RWPE1 (cell line): ENCODE measurements around the gene PAK4.

Experiments used
- CTCF ChIA-PET: fragments of 350-600 bp; sonication (Branson Sonifier 250); formaldehyde crosslinking; extraction: SDS; loops from one replicate; lab custom pipeline; 2021; lab: Yijun Ruan, JAX
- POLR2A ChIA-PET: fragments of 400-600 bp; formaldehyde crosslinking; extraction: SDS; loops from one replicate; lab custom pipeline; 2020; ENCODE audit warnings: antibody characterized with exemption; ENCODE audit not compliant: low non-redundant PET; lab: Yijun Ruan, JAX
- DNase-seq: peaks from one replicate; pipeline ENCODE4 v3.0.0; 2012; ENCODE audit warnings: low spot score
- H3K27ac ChIP-seq: fragments of 450-650 bp; 2 replicates; pipeline ENCODE4 v1.5.1; 2017
- CTCF ChIP-seq: fragments of 450-650 bp; conservative IDR thresholded peaks from 2 replicates; pipeline ENCODE4 v1.5.1; 2017; ENCODE audit warnings: low read depth, mild to moderate bottlenecking

Gene PAK4

DNA sequence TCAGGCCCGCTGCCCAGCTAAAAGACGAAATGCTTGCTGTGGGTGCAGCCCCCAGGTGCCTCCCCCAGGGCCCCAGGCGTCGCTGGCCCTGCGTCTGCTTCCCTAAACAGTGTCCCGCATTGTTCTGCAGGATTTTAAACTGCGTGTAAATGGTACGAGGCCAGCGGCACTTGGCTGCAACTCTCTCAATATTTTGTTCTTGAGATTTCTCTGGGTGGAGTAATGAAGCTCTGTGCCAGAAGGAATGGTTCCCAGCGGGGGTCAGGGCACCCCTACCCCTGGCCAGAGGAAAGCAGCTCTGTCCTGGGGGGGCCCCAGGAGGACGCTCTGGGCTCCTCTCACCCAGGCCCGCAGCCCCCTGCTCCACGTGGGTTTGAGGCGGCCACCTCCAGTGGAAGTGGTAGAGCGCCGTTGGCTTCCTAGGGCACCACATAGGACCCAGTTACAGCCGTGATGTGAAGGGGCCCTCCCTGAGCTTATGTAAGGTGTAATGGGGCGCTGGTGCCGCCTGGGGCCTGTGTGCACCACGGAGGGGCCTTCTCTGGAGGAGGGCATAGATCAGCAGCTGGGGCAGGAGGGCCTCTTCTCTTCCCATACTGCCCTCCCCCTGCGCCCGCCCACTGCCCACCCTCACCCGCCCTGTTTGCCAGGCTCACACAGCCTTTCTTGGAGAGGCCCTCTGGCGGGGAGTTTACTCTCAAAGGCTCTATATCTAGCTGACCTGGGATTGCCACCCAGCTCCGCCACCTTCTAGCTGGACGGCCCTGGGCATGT is 19.8 kb downstream of the PAK4 start:
- H3K27ac ChIP-seq = no peak overlapping the region
- no peak for DNase-seq
- ChIA-PET CTCF (interaction anchor here (0.6 kb wide), 1 partner anchor 156 kb away, joined by 3 read pairs; no protein-coding TSS in a partner anchor), POLR2A (no interaction called here)
- no peak for TF ChIP-seq CTCF

GRCh38 chr19:39146091-39146490 is 20.5 kb downstream of the PAK4 start:
- no peak for DNase-seq
- H3K27ac ChIP-seq = no peak overlapping the region
- no peak for TF ChIP-seq CTCF
- POLR2A ChIA-PET = no interaction called here
- CTCF ChIA-PET = interaction anchor here (1.0 kb wide), 1 partner anchor 24 kb away, joined by 4 read pairs; no protein-coding TSS in a partner anchor

- DNase-seq = no peak
- POLR2A ChIA-PET = no interaction called here
Measured at GRCh38 chr19:39146686-39147450, 21.3 kb downstream of the PAK4 start.

GRCh38 chr19:39147480-39147879 is 21.9 kb downstream of the PAK4 start:
- DNase-seq = no peak
- CTCF ChIA-PET = no interaction called here
- H3K27ac ChIP-seq = no peak overlapping the region
- POLR2A ChIA-PET = no interaction called here
- no peak for TF ChIP-seq CTCF

More at GRCh38 chr19:39146686-39147450, 21.3 kb downstream of the PAK4 start:
- H3K27ac ChIP-seq = no peak overlapping the region
- TF ChIP-seq CTCF = no peak
- CTCF ChIA-PET = interaction anchor here (1.0 kb wide), 1 partner anchor 25 kb away, joined by 4 read pairs; no protein-coding TSS in a partner anchor

GRCh38 chr19:39148939-39149529 is 23.4 kb downstream of the PAK4 start:
- no peak for DNase-seq
- CTCF ChIA-PET = interaction anchor here (0.6 kb wide), 1 partner anchor 15 kb away, joined by 3 read pairs; no protein-coding TSS in a partner anchor
- POLR2A ChIA-PET = no interaction called here
- no peak for TF ChIP-seq CTCF
- no peak overlapping the region for H3K27ac ChIP-seq

DNA sequence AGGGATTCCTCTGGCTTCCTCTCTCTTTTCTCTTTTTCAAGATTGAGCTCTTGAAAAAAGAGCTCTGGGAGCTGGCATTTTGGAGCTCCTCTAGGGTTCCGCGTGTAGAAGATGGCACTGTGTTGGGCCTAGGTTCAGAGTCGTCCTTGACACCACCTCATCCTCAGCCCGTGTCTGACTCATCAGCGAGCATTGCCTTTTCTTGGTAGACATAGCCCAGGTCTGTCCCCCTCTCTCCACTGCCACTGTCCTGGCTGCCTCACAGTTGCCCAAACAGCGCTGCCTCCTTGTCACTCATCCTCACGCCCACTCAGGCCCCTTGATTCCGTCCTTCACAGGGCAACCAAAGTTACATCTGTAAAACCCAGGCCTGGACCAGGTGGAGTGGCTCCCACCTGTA is 24.6 kb downstream of the PAK4 start:
- CTCF ChIA-PET = no interaction called here
- no peak overlapping the region for H3K27ac ChIP-seq

More for the DNA sequence above, 24.6 kb downstream of the PAK4 start:
- DNase-seq = no peak
- POLR2A ChIA-PET = no interaction called here
- TF ChIP-seq CTCF = no peak
